IPS-20b (cell line): ENCODE measurements around the gene KARS1.

Experiments used
- H3K27ac ChIP-seq: one replicate; pipeline ENCODE4 v1.5.1; 2013; ENCODE audit warnings: low read length
- H3K27me3 ChIP-seq: 2 replicates; pipeline ENCODE4 v1.6.1; 2013; ENCODE audit warnings: mild to moderate bottlenecking, low read length, inconsistent platforms; ENCODE audit not compliant: insufficient read depth
- H3K36me3 ChIP-seq: 2 replicates; pipeline ENCODE4 v1.6.1; 2013; ENCODE audit warnings: low read depth, mild to moderate bottlenecking, inconsistent platforms, low read length, moderate library complexity; ENCODE audit not compliant: insufficient read depth
- H3K4me1 ChIP-seq: 2 replicates; pipeline ENCODE4 v1.6.1; 2013; ENCODE audit warnings: mild to moderate bottlenecking, control low read depth, inconsistent platforms, low read length, moderate library complexity; ENCODE audit not compliant: insufficient read depth
- H3K4me3 ChIP-seq: 2 replicates; pipeline ENCODE4 v1.5.1; 2013; ENCODE audit warnings: mild to moderate bottlenecking, low read length, inconsistent platforms
- H3K9ac ChIP-seq: 2 replicates; pipeline ENCODE4 v1.6.1; 2013; ENCODE audit warnings: low read depth, mild to moderate bottlenecking, inconsistent platforms, low read length, moderate library complexity
- H3K9me3 ChIP-seq: 2 replicates; pipeline ENCODE4 v1.6.1; 2013; ENCODE audit warnings: mild to moderate bottlenecking, low read depth, low read length, inconsistent platforms; ENCODE audit not compliant: insufficient read depth

Gene KARS1

GRCh38 chr16:75647492-75648264, at the start of gene KARS1, which contains the start of gene TERF2IP:
Gene KARS1 (minus strand): TSS chr16:75647665. CDS start chr16:75647639, 26 bp downstream.
Gene TERF2IP (plus strand): TSS chr16:75647773. CDS start chr16:75647883, 110 bp downstream.
- Histone ChIP-seq H3K9ac (peak within 1 kb of the TSS; percentile 95), H3K9me3 (no peaks in the 10 kb centered on the region), H3K27me3 (no peaks in the 10 kb centered on the region), H3K36me3 (peaks cover 31% of the 10 kb centered on the region), H3K27ac (peak within 1 kb of the TSS; percentile 91), H3K4me3 (peak within 1 kb of the TSS; percentile 90), H3K4me1 (peaks cover 9% of the 10 kb centered on the region; the same call in 1 of the 2 replicates)

GRCh38 chr16:75695708-75696107, 48.2 kb upstream of the KARS1 start:
- Histone ChIP-seq H3K36me3 (no peaks in the 10 kb centered on the region), H3K27me3 (no peaks in the 10 kb centered on the region), H3K27ac (no peak overlapping the region), H3K9ac (no peak overlapping the region), H3K4me3 (no peak overlapping the region), H3K9me3 (no peaks in the 10 kb centered on the region; the same call in 1 of the 2 replicates), H3K4me1 (no peaks in the 10 kb centered on the region)

GRCh38 chr16:75687361-75687760, 39.9 kb upstream of the KARS1 start:
- peaks cover 47% of the 10 kb centered on the region for H3K9me3 ChIP-seq
- no peak overlapping the region for H3K27ac ChIP-seq
- H3K4me3 ChIP-seq = no peak overlapping the region
- no peaks in the 10 kb centered on the region for H3K36me3 ChIP-seq
- H3K4me1 ChIP-seq = no peaks in the 10 kb centered on the region
- no peak overlapping the region for H3K9ac ChIP-seq
- H3K27me3 ChIP-seq = no peaks in the 10 kb centered on the region

- no peaks in the 10 kb centered on the region for H3K4me1 ChIP-seq
- H3K36me3 ChIP-seq = no peaks in the 10 kb centered on the region
- no peaks in the 10 kb centered on the region for H3K27me3 ChIP-seq
- no peak overlapping the region for H3K27ac ChIP-seq
- H3K9ac ChIP-seq = no peak overlapping the region
- H3K4me3 ChIP-seq = no peak overlapping the region
- H3K9me3 ChIP-seq = peaks cover 41% of the 10 kb centered on the region
Observed at GRCh38 chr16:75682308-75682707, 34.8 kb upstream of the KARS1 start.

GRCh38 chr16:75679366-75679765, 31.9 kb upstream of the KARS1 start:
- Histone ChIP-seq H3K27me3 (no peaks in the 10 kb centered on the region), H3K4me3 (no peak overlapping the region), H3K4me1 (no peaks in the 10 kb centered on the region), H3K9ac (no peak overlapping the region), H3K9me3 (peaks cover 19% of the 10 kb centered on the region), H3K27ac (no peak overlapping the region), H3K36me3 (no peaks in the 10 kb centered on the region)

- H3K27me3 ChIP-seq = no peaks in the 10 kb centered on the region
- no peak within 1 kb of the TSS for H3K4me3 ChIP-seq
- no peaks in the 10 kb centered on the region for H3K9me3 ChIP-seq
- H3K9ac ChIP-seq = no peak within 1 kb of the TSS
- no peaks in the 10 kb centered on the region for H3K4me1 ChIP-seq
- H3K36me3 ChIP-seq = no peaks in the 10 kb centered on the region
- H3K27ac ChIP-seq = no peak within 1 kb of the TSS
Observed at GRCh38 chr16:75676909-75677308, 29.4 kb upstream of the KARS1 start, which contains the start of gene CPHXL2. Gene CPHXL2 (minus strand): TSS chr16:75677009. CDS start chr16:75676999, 10 bp downstream.

- Histone ChIP-seq H3K4me1 (no peaks in the 10 kb centered on the region), H3K27me3 (no peaks in the 10 kb centered on the region), H3K9me3 (no peaks in the 10 kb centered on the region), H3K4me3 (no peak overlapping the region), H3K27ac (no peak overlapping the region), H3K9ac (no peak overlapping the region), H3K36me3 (no peaks in the 10 kb centered on the region)
Observed at GRCh38 chr16:75667503-75667902, 20.0 kb upstream of the KARS1 start.

GRCh38 chr16:75660726-75661302, 13.3 kb upstream of the KARS1 start:
- H3K27me3 ChIP-seq = no peaks in the 10 kb centered on the region
- no peaks in the 10 kb centered on the region for H3K4me1 ChIP-seq
- no peak overlapping the region for H3K27ac ChIP-seq
- peaks cover 29% of the 10 kb centered on the region for H3K36me3 ChIP-seq
- H3K9ac ChIP-seq = no peak overlapping the region
- H3K9me3 ChIP-seq = no peaks in the 10 kb centered on the region
- H3K4me3 ChIP-seq = no peak overlapping the region

GRCh38 chr16:75660321-75660720, 12.9 kb upstream of the KARS1 start:
- Histone ChIP-seq H3K4me3 (no peak overlapping the region), H3K27me3 (no peaks in the 10 kb centered on the region), H3K9me3 (no peaks in the 10 kb centered on the region), H3K4me1 (no peaks in the 10 kb centered on the region), H3K36me3 (peaks cover 34% of the 10 kb centered on the region), H3K9ac (no peak overlapping the region), H3K27ac (no peak overlapping the region)

GRCh38 chr16:75658175-75658574, 10.7 kb upstream of the KARS1 start:
- Histone ChIP-seq H3K27ac (no peak overlapping the region), H3K4me1 (no peaks in the 10 kb centered on the region), H3K9me3 (no peaks in the 10 kb centered on the region), H3K9ac (no peak overlapping the region), H3K4me3 (no peak overlapping the region), H3K36me3 (peaks cover 45% of the 10 kb centered on the region), H3K27me3 (no peaks in the 10 kb centered on the region)

GRCh38 chr16:75653922-75654321, 6.5 kb upstream of the KARS1 start:
- no peak overlapping the region for H3K4me3 ChIP-seq
- peaks cover 9% of the 10 kb centered on the region; the same call in 1 of the 2 replicates for H3K4me1 ChIP-seq
- peaks cover 45% of the 10 kb centered on the region for H3K36me3 ChIP-seq
- no peak overlapping the region for H3K9ac ChIP-seq
- H3K27me3 ChIP-seq = no peaks in the 10 kb centered on the region
- no peaks in the 10 kb centered on the region for H3K9me3 ChIP-seq
- H3K27ac ChIP-seq = no peak overlapping the region
